ENCODE results near the gene ZNF281.
"Not testable (repeated sequence)": the region's sequence is repeated elsewhere in the genome, so short reads cannot be mapped to it uniquely, and the experiment has no call there.

DNA sequence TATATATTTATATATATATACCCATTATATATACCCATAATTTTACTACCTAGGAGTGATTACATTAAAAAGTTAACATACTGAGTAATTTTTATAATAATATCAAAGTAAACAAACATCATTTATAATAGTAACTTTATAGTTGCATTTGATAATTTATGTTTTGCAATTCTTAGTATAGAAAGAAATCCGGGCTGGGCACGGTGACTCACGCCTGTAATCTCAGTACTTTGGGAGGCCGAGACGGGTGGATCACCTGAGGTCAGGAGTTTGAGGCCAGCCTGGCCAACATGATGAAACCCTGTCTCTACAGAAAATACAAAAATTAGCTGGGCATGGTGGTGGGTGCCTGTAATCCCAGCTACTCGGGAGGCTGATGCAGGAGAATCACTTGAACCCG, 28.6 kb upstream of the ZNF281 start:
- not testable (repeated sequence) for TF ChIP-seq CTCF (IDR thresholded peaks at IDR 0.05; ENCODE audit: low read depth, low read length); POLR2A (IDR thresholded peaks at IDR 0.05; ENCODE audit: extremely low read depth, insufficient read length); MAX (IDR thresholded peaks at IDR 0.05; ENCODE audit: low read depth, low read length); MYC (IDR thresholded peaks at IDR 0.05; ENCODE audit: low read depth, low read length)
